HepG2 (cell line): ENCODE data around the gene MAGT1. TPM values are rescaled to one million over a fixed set of nuclear protein-coding genes. Genes with fewer than 3 reads are reported as not detected.

Experiments
- ATAC-seq: fragments of 200-7000 bp; cut with Tn5 transposase; 3 replicates; pipeline ENCODE4 v1.9.1; 2020; ENCODE audit warnings: mild to moderate bottlenecking, moderate library complexity
- BruUV-seq: library from RNA; stranded (reverse); fragments of 400-500 nt; replicated peaks from 2 replicates; lab custom pipeline; 2021; lab: Mats Ljungman, UMichigan
- CTCF ChIA-PET: fragments of 300-600 bp; formaldehyde crosslinking; extraction: SDS; loops from one replicate; lab custom pipeline; 2021; ENCODE audit warnings: low total read pairs, inconsistent platforms, low intra/inter-chr PET ratio; lab: Yijun Ruan, JAX
- POLR2A ChIA-PET: fragments of 350-600 bp; sonication (Branson Sonifier 250); formaldehyde crosslinking; loops from one replicate; lab custom pipeline; 2020; ENCODE audit warnings: antibody characterized with exemption, inconsistent platforms; lab: Yijun Ruan, JAX
- DNase-seq: peaks from one replicate; pipeline ENCODE4 v3.0.0-alpha.2; 2015; ENCODE audit warnings: low spot score
- FAIRE-seq: peaks from 3 replicates; lab custom pipeline; 2011; peaks lifted over from hg19 to GRCh38; lab: Jason Lieb, UNC
- H2AFZ ChIP-seq: one replicate; pipeline ENCODE4 v1.6.1; 2011; ENCODE audit warnings: low read length, inconsistent platforms
- H3K27ac ChIP-seq: fragments of 300-600 bp; 3 replicates; pipeline ENCODE4 v1.8.0; 2011; ENCODE audit warnings: mixed run types, mild to moderate bottlenecking, mixed read lengths, low read length, inconsistent platforms; ENCODE audit not compliant: insufficient read depth; ENCODE audit errors: extremely low read length
- H3K27me3 ChIP-seq, 2 experiments: fragments of 200-600 bp in 1 of 2; 2 replicates in 1 of 2; 3 replicates in 1 of 2; pipeline versions ENCODE4 v1.6.0 to v1.8.0; 2011; ENCODE audit warnings: low read length in 2 of 2, mild to moderate bottlenecking in 2 of 2, moderate library complexity in 2 of 2, inconsistent platforms in 1 of 2; ENCODE audit not compliant: insufficient read depth in 2 of 2, control insufficient read depth in 1 of 2
- H3K36me3 ChIP-seq, 2 experiments: fragments of 200-600 bp in 1 of 2; replicated peaks in 1 of 2; 2 replicates in 1 of 2; 3 replicates in 1 of 2; pipeline versions ENCODE4 v1.5.1 to v1.8.0; 2011; ENCODE audit warnings: low read length in 2 of 2, inconsistent platforms in 1 of 2; ENCODE audit not compliant: insufficient read depth in 2 of 2, control insufficient read depth in 1 of 2
- H3K4me1 ChIP-seq: 2 replicates; pipeline ENCODE4 v1.5.1; 2012; ENCODE audit warnings: low read length, inconsistent platforms; ENCODE audit not compliant: insufficient read depth
- H3K4me2 ChIP-seq: 2 replicates; pipeline ENCODE4 v1.6.0; 2011; ENCODE audit warnings: low read depth, low read length, inconsistent platforms
- H3K4me3 ChIP-seq, 3 experiments: fragments of 200-600 bp in 1 of 3; sonication (generic), shearing (Covaris generic) in 1 of 3; replicated peaks in 1 of 3; 2 replicates each; pipeline ENCODE4 v1.5.1; 2011 to 2016; ENCODE audit warnings: low read length in 3 of 3, inconsistent platforms in 2 of 3, low read depth in 2 of 3, mild to moderate bottlenecking in 2 of 3, control low read depth in 1 of 3, mixed read lengths in 1 of 3; ENCODE audit not compliant: insufficient read depth in 1 of 3
- H3K79me2 ChIP-seq: one replicate; pipeline ENCODE4 v1.6.1; 2011; ENCODE audit warnings: low read length, inconsistent platforms; ENCODE audit not compliant: insufficient read depth
- H3K9ac ChIP-seq: 2 replicates; pipeline ENCODE4 v1.6.0; 2011; ENCODE audit warnings: mild to moderate bottlenecking, low read depth, low read length, inconsistent platforms; ENCODE audit not compliant: insufficient read depth
- H3K9me3 ChIP-seq: 2 replicates; pipeline ENCODE4 v1.5.1; 2012; ENCODE audit warnings: mild to moderate bottlenecking, low read length
- H4K20me1 ChIP-seq: 2 replicates; pipeline ENCODE4 v1.6.0; 2011; ENCODE audit warnings: inconsistent platforms, mild to moderate bottlenecking, low read length, moderate library complexity; ENCODE audit not compliant: insufficient read depth
- ATAD3A ChIP-seq: sonication (generic); formaldehyde crosslinking; IDR thresholded peaks from 2 replicates; pipeline ENCODE4 v1.4.0; 2020; ENCODE audit warnings: missing genetic modification reagents
- GABPB1 ChIP-seq: IDR thresholded peaks from 2 replicates; pipeline ENCODE4 v1.6.1; 2016; ENCODE audit warnings: mild to moderate bottlenecking, missing genetic modification reagents, moderate library complexity, missing compliant biosample characterization
- HOXD1 ChIP-seq: sonication (generic); formaldehyde crosslinking; IDR thresholded peaks from 2 replicates; pipeline ENCODE4 v1.5.0; 2020; ENCODE audit warnings: missing genetic modification reagents
- IRX3 ChIP-seq: sonication (generic); formaldehyde crosslinking; IDR thresholded peaks from 2 replicates; pipeline ENCODE4 v1.8.1; 2023; ENCODE audit warnings: mild to moderate bottlenecking, low read depth, missing genetic modification reagents, borderline replicate concordance
- PHB2 ChIP-seq: fragments of 450-650 bp; IDR thresholded peaks from 2 replicates; pipeline ENCODE4 v1.6.1; 2018; ENCODE audit not compliant: partially characterized antibody
- SOX13 ChIP-seq, 3 experiments: fragments of 450-650 bp in 1 of 3; sonication (generic) in 1 of 3; formaldehyde crosslinking in 1 of 3; IDR thresholded peaks in 2 of 3; conservative IDR thresholded peaks in 1 of 3; 2 replicates each; pipeline versions ENCODE4 v1.5.0 to v1.6.1; 2016 to 2020; ENCODE audit warnings: antibody characterized with exemption in 1 of 3, mild to moderate bottlenecking in 1 of 3, missing compliant biosample characterization in 1 of 3, missing genetic modification reagents in 1 of 3, moderate library complexity in 1 of 3
- TRIM22 ChIP-seq: fragments of 450-650 bp; IDR thresholded peaks from 2 replicates; pipeline ENCODE4 v1.6.1; 2017
- YY1 ChIP-seq: IDR thresholded peaks from 2 replicates; pipeline ENCODE4 v1.6.1; 2011; ENCODE audit warnings: low read length, low read depth, moderate library complexity, mild to moderate bottlenecking; ENCODE audit not compliant: insufficient read depth, insufficient replicate concordance
- ZFP90 ChIP-seq: sonication (generic); formaldehyde crosslinking; IDR thresholded peaks from 2 replicates; pipeline ENCODE4 v1.8.0; 2022; ENCODE audit warnings: missing genetic modification reagents, mild to moderate bottlenecking, inconsistent platforms, borderline replicate concordance
- ZFY ChIP-seq: sonication (generic); formaldehyde crosslinking; IDR thresholded peaks from 2 replicates; pipeline ENCODE4 v1.4.0; 2020; ENCODE audit warnings: missing genetic modification reagents
- ZNF441 ChIP-seq: sonication (generic); formaldehyde crosslinking; IDR thresholded peaks from 2 replicates; pipeline ENCODE4 v1.7.0; 2021; ENCODE audit warnings: missing genetic modification reagents, borderline replicate concordance
- ZNF567 ChIP-seq: sonication (generic); formaldehyde crosslinking; IDR thresholded peaks from 2 replicates; pipeline ENCODE4 v1.8.1; 2023; ENCODE audit warnings: mild to moderate bottlenecking, missing genetic modification reagents, borderline replicate concordance
- WGBS: methylation state at CpG from one replicate; pipeline ENCODE4 v1.1.6; 2017; ENCODE audit warnings: low lambda C conversion rate; 5-methylcytosine and 5-hydroxymethylcytosine counted together
- in situ Hi-C: cut with HindIII; loops from 2 replicates; pipeline ENCODE4 v1.10.0; 2017; ENCODE audit warnings: low pct_unique_long_range_greater_than_20kb; ENCODE audit not compliant: extremely low pct_ligation_motif_present
- intact Hi-C: fragments of 100-400 bp; cut with micrococcal nuclease; formaldehyde crosslinking; loops from one replicate; pipeline ENCODE4 v1.10.0; 2022; ENCODE audit not compliant: unreplicated experiment
- polyA plus RNA-seq, 8 experiments: library from polyadenylated mRNA; depleted of rRNA in 3 of 8; stranded (reverse) in 7 of 8; unstranded in 1 of 8; fragments of >200 nt; fragmentation: Illumina TruSeq in 4 of 8; extraction: Trizol in 4 of 8; gene quantifications; 2 replicates each; pipeline versions ENCODE4 v1.2.1 to v1.2.3, GENCODE V29; 2011 to 2016; ENCODE audit warnings: low read depth in 4 of 8, missing spikeins in 1 of 8, mixed read lengths in 1 of 8; ENCODE audit not compliant: insufficient read depth in 1 of 8
- total RNA-seq, 5 experiments: library from RNA; depleted of rRNA; stranded (reverse); fragments of >200 nt; fragmentation: Illumina TruSeq; extraction: Trizol; gene quantifications; 2 replicates each; pipeline ENCODE4 v1.2.3, GENCODE V29; 2016; ENCODE audit warnings: low read depth in 1 of 5

MAGT1 gene
- total and polyA plus RNA-seq, 2 of the 13 experiments (the other 11 are each of a cell fraction or from before 2014, with no cell fraction given) = 38.0 to 75.0 TPM

- Histone ChIP-seq H3K36me3 (no peaks in the 10 kb centered on the region), H3K79me2 (peaks cover 87% of the 10 kb centered on the region), H3K4me2 (no peak overlapping the region), H4K20me1 (peaks cover 55% of the 10 kb centered on the region), H3K4me3 (no peak overlapping the region), H2AFZ (no peak overlapping the region), H3K9me3 (no peaks in the 10 kb centered on the region), H3K9ac (no peak overlapping the region), H3K27ac (no peak overlapping the region), H3K27me3 (no peaks in the 10 kb centered on the region), H3K4me1 (0 out of 2 replicates have a peak, but pooled peaks cover 16% of the 10 kb centered on the region)
- BruUV-seq = no TSS peak
- ChIA-PET CTCF (no interaction called here), POLR2A (no interaction called here)
- DNase-seq (no peak), ATAC-seq (no peak), FAIRE-seq (no peak)
- in situ Hi-C loops = no loop called here
- 83% methylated on average over 3 of the region's 3 CpGs for WGBS
- intact Hi-C loops = no loop called here
- TF ChIP-seq PHB2 (no peak), YY1 (no peak), ATAD3A (CRISPR knock-in tag) (no peak), IRX3 (CRISPR knock-in tag) (no peak), ZFP90 (no peak), SOX13 (IDR thresholded peaks at IDR 0.05) (no peak), SOX13 (CRISPR knock-in tag; conservative IDR thresholded peaks at IDR 0.05 in 1 of 2, IDR thresholded peaks at IDR 0.05 in 1 of 2) (no peak), GABPB1 (CRISPR knock-in tag) (no peak), ZFY (no peak), HOXD1 (CRISPR knock-in tag) (no peak), TRIM22 (no peak), ZNF567 (CRISPR knock-in tag) (no peak), ZNF441 (CRISPR knock-in tag) (no peak)
- TF ChIP-seq, all 625 proteins: peak for 0
These were observed 115.5 kb downstream of the MAGT1 start for GRCh38 chrX:77779695-77780094.
